ENCODE results near the gene GHRH. TPM values are rescaled to one million over a fixed set of nuclear protein-coding genes. Genes with fewer than 3 reads are reported as not detected.

The GHRH gene
- total RNA-seq, 1 experiment from 2014 or later, result not detected

DNA sequence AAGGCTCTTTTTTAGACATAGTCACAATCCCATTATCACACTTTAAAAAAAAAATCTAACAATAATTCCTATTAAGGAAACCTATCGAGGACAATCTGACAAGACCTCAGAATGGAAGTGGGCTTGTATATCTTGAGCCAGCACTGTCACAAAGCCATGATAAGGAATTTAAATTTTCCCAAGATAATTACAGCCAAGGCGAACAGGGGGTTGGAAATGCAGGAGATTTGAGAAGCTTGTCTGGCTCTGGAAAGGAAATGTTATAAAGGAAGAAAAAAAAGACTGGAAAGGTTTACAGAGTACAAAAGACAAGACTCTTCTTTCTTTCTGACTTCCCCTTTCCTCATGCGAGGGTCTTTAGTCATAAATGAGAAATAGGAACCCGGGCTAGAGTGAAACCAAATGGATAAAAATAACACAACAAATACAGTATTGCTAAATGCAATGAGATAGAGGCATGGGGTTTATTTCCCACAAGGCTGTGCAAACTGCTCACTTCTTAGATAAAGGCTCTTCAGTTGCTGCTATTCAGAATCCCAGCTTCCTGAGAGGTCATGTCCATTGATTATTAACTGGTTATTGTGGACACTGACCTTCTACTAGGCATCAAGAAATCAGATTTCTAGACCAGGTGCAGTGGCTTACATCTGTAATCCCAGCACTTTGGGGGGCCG, 13.4 kb upstream of the GHRH start:
- DNase-seq, result no peak
- H3K36me3 ChIP-seq, result no peaks in the 10 kb centered on the region
- H3K9me3 ChIP-seq, result 0 out of 2 replicates have a peak, but pooled peaks cover 1% of the 10 kb centered on the region
- H3K4me3 ChIP-seq, result no peak overlapping the region
- no peaks in the 10 kb centered on the region for H3K27me3 ChIP-seq

DNA sequence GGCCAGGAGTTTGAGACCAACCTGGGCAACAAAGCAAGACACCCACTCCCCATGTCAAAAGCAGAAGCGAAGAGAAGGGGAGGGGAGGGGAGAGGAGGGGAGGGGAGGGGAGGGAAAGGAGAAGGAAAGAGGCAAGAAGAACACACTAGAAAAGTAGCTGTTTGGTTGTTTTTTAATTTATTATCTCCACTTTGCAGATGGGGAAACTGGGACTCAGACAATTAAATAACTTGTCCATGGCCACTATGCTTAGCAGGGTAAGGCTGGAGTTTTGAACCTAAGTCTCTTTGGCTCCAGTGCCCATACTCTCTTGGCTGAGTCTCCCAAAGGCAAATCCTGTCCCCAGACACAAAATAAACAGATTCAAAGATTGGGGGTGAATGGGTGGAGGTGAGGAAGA, 12.4 kb upstream of the GHRH start:
- peaks cover 2% of the 10 kb centered on the region; the same call in 1 of the 2 replicates for H3K9me3 ChIP-seq
- no peak for DNase-seq
- H3K36me3 ChIP-seq, result no peaks in the 10 kb centered on the region
- H3K27me3 ChIP-seq, result no peaks in the 10 kb centered on the region
- H3K4me3 ChIP-seq, result no peak overlapping the region

DNA sequence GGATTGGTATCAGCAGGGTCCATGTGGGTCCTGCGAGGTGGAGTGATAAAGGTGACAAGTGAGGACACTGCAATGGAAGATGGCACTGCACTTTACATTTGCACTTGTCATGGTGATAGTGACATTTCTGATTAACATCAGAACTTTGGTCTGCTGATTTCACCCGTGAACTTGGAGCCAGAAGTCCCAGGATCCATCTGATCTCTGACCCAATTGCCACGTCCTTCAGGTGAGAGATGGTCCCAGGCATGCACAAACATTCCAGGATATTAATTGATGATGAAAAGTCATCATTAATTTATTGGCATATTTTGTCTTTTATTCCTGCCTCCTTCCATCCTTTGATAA, 9.8 kb upstream of the GHRH start:
- H3K27me3 ChIP-seq, result 0 out of 2 replicates have a peak, but pooled peaks cover 3% of the 10 kb centered on the region
- H3K4me3 ChIP-seq, result no peak overlapping the region
- H3K9me3 ChIP-seq, result peaks cover 2% of the 10 kb centered on the region; the same call in 1 of the 2 replicates
- no peak for DNase-seq
- H3K36me3 ChIP-seq, result no peaks in the 10 kb centered on the region

DNA sequence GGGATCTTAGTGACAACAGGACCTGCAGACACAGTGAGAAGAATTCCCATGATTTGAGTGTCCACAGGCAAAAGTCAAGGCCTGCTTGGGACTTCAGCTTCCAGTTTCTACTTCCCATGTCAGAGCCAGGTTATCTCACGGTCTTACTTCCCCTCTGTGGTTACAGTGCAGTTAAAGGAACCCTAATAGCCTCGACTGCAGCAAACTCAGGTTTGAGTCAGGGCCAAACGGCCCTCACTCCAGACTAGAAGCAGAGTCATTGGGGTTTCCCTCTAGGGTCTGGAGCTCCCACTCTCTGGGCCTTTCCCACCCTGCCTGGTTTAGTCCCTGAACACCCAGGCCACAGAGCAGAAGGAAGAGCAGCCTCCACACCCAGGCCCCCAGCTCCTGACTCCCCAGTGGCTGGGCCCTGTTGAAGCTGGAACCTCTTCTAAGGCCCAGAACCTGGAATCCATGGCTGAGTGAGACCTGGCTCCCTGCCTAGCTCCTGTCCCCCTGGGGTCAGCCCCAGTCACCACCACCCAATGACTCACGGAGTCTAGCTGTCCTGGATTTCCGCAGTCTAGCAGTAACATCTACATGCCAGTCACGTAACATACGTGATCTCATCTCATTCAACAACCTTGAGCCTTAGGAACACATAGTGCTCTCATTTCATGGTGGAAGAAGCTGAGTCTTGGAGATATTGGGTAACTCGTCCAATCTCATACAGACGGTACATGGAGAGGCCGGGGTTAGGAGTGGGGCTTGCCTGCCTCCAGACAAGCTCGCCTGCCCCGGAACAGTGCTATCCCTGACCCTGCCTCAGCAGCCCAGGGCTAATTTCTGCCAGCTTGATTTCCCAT, 9.2 kb upstream of the GHRH start:
- Histone ChIP-seq H3K36me3 (no peaks in the 10 kb centered on the region), H3K27me3 (peaks cover 3% of the 10 kb centered on the region; the same call in 1 of the 2 replicates), H3K9me3 (peaks cover 2% of the 10 kb centered on the region; the same call in 1 of the 2 replicates), H3K4me3 (no peak overlapping the region)
- DNase-seq, result no peak

DNA sequence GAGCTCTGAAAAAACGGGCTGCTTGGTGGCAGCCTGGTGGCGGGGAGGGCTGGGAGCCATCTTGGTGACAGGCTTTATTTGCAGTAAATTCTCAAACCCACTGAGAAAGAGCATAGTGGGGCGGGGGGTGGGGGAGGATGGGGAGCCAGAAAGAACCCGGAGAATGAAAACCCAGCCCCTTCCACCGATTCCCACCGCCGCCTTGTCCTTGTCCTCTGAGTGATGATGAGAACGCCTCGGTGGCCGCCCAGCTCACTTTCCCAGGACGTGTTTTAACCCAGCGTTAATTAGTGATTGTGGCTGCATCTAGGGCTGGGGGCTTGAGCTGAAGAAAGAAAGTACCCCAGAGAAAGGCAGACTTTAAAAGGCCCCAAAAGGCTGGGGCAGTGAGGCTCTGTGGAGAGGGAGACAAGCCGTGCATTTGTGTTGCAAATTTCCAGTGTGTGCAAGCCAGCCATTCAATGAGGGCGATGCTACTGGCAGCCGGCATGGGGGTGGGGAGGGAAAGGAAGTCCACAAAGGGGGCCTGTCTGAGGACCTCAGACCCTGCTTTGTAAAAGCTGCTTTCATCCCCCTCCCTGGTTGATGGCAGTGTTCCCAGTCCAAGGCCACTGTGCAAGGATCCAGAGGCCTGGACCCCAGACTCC, 6.2 kb upstream of the GHRH start:
- peaks cover 10% of the 10 kb centered on the region for H3K27me3 ChIP-seq
- H3K4me3 ChIP-seq, result no peak overlapping the region
- H3K36me3 ChIP-seq, result no peaks in the 10 kb centered on the region
- no peak for DNase-seq
- peaks cover 2% of the 10 kb centered on the region; the same call in 1 of the 2 replicates for H3K9me3 ChIP-seq

DNA sequence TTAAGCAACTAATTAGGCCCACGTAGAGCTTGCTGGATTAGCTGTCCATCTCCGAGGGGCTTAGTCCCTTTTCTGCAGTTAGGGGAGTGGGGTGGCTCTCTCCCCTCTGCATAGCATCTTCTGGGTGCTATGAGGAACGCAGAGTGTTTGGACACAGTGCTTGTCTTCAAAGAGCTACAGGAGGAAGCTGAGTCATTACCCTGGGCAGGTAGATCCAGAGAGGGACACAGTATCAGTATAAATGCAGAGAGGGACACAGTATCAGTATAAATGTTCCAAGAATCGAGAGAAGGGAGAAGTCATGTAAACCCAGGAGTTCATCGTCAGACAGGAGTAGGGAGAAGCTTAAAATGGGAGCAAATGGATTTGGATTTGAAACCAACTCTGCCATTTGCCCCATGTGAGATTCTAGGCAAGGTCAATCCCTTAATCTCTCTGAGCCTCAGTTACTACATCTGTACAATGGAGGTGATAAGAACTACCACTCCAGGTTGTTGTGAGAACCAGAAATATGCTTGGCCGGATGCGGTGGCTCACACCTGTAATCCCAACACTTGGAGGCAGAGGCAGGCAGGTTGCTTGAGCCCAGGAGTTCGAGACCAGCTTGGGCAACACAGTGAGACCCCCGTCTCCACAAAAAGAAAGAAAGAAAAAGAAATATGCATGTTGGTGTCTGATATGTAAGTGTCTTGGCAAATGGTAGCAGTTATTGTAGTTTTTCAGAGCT, 5.5 kb upstream of the GHRH start:
- H3K9me3 ChIP-seq, result peaks cover 2% of the 10 kb centered on the region; the same call in 1 of the 2 replicates
- H3K36me3 ChIP-seq, result no peaks in the 10 kb centered on the region
- peaks cover 17% of the 10 kb centered on the region for H3K27me3 ChIP-seq
- no peak for DNase-seq
- H3K4me3 ChIP-seq, result no peak overlapping the region

DNA sequence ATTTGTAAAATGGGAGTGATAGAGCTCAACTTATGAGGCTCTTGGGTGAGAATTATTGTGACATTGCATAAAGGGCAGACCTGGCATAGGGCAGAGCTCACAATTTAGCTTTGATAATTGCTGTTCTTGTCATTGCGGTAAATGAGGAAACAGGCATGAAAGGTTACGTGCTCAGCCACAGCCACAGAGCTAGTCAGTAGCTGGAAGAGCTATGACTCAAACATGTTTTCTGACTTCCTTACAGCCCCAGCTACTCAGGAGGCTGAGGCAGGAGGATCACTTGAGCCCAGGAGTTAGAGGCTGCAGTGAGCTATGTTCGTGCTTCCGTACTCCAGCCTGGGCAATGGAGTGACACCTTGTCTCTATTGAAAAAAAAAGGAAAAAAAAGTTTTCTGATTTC, 3.5 kb upstream of the GHRH start:
- Histone ChIP-seq H3K9me3 (peaks cover 2% of the 10 kb centered on the region; the same call in 1 of the 2 replicates), H3K4me3 (no peak overlapping the region), H3K36me3 (no peaks in the 10 kb centered on the region), H3K27me3 (peaks cover 35% of the 10 kb centered on the region)
- DNase-seq, result no peak

DNA sequence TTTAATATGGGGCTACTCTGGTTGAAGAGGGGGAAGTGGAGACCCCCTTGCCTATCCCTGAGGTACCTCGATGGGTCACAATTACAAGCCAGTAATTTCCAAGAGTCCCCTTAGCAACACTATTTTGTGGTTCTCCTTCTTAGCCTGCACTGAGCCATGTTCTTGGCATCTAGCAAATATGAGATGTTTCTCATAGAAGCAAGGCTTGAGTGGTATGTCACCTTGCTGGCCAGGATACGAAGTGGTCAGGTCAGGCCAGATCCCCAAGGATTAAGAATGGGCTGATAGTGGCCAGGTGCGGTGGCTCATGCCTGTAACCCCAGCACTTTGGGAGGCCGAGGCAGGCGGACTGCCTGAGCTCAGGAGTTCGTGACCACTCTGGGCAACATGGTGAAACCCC, 2.1 kb upstream of the GHRH start:
- DNase-seq, result no peak

DNA sequence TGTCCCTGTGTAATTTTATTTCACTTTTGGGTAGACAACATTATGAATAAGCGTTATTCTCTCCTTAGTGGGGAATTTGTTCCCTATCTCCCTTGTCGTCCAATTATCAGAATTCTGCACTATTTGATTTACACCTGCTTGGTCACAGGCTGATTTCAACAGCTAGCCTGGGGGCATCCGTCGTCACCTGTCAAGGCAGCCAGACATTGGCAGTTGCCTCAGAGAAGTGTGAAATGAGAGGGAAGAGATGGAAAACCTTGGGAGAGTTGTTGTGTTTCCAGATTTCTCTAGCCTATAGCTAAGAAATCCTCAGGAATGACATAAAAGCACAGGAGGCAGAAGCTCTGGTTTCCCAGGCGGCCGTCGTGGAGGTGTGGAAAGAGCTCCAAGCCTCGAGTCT, 891 bp upstream of the GHRH start:
- no peak for DNase-seq
- H3K36me3 ChIP-seq, result no peaks in the 10 kb centered on the region
- no peak overlapping the region for H3K4me3 ChIP-seq
- H3K9me3 ChIP-seq, result no peaks in the 10 kb centered on the region
- peaks cover 39% of the 10 kb centered on the region for H3K27me3 ChIP-seq

More for the DNA sequence above, 2.1 kb upstream of the GHRH start:
- Histone ChIP-seq H3K27me3 (peaks cover 39% of the 10 kb centered on the region), H3K36me3 (no peaks in the 10 kb centered on the region), H3K4me3 (no peak overlapping the region), H3K9me3 (no peaks in the 10 kb centered on the region)

DNA sequence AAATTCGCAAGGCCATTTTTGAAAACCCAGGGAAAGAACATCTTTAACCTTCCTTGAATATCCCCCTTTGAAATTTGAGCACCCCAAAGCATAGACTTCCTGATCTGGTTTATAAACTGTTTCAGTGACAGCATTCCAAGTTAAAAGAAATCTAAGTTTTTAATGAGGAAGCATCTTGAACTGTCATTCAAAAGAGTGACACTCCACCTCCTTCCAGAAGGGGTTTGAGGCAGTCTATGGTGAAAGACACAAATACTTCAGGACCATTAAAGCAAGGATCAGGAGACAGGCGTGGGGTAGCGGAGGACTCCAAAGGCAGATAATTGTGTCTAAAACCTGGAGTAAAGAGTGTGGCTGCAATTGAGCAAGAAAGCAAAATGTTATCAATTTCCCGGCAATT, 691 bp downstream of the GHRH start:
- DNase-seq, result no peak
- Histone ChIP-seq H3K4me3 (no peak overlapping the region), H3K9me3 (no peaks in the 10 kb centered on the region), H3K27me3 (peaks cover 36% of the 10 kb centered on the region), H3K36me3 (no peaks in the 10 kb centered on the region)

DNA sequence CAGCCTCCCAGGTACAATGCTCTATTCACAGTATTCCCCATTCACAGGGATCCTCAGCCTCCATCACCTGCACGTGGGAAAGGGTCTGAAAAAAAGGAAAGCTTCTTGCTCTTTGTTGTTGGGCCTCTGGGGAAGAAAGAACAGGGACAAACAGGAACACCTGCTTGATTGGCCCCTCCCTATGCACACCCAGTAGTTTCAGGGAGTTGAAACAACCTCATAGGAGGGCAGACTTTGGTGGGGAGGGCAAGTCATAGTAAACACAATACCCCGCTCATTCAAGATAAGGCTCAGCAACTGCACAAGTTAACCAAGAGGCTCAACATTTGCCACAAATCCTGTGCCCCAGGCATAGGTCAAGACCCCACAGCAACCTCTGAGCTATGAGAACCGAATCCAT, 1.7 kb downstream of the GHRH start:
- no peaks in the 10 kb centered on the region for H3K9me3 ChIP-seq
- DNase-seq, result no peak
- H3K4me3 ChIP-seq, result no peak overlapping the region
- H3K27me3 ChIP-seq, result peaks cover 38% of the 10 kb centered on the region
- H3K36me3 ChIP-seq, result no peaks in the 10 kb centered on the region

DNA sequence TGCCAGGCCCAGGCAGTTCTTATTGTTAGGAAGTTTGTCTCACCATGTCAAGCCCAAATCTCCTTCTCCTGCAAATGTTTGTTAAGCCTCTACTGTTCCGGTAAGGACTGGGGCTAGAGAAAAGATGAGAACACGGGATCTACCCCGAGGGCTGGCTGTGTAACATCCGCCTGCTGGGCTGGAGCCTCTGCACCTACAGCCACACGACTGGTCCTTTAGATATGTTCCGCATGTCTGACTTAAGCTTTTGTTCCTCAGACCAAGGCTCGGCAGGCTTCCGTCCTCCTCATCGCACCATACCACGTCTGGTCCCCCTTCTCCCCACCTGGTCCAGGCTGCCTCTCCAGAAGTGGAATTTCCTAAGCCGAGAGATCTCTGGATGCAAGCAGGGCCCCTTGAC, 2.6 kb downstream of the GHRH start:
- Histone ChIP-seq H3K9me3 (peaks cover 2% of the 10 kb centered on the region; the same call in 1 of the 2 replicates), H3K36me3 (no peaks in the 10 kb centered on the region), H3K27me3 (peaks cover 38% of the 10 kb centered on the region), H3K4me3 (no peak overlapping the region)
- no peak for DNase-seq

DNA sequence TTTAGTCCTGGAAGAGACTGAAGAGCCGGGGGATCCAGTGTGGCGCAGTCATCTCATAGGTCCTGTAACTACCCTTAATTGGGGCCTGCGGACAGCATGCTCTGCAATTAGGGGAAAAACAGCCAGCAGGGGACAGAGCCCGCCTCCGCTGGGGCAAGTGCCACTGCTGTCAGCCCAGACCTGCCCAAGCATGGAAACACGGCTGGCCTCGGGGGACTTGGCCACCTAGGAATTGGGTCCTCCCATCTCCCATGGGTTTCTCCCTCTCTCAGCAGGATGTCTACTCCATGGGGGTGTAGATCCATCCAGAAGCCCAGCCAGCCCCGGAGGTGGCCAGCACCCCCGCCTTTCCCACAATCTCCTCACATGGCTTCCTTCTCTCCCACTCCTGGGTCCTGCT, 3.6 kb downstream of the GHRH start:
- Histone ChIP-seq H3K27me3 (peaks cover 33% of the 10 kb centered on the region), H3K9me3 (peaks cover 2% of the 10 kb centered on the region; the same call in 1 of the 2 replicates), H3K4me3 (no peak overlapping the region), H3K36me3 (no peaks in the 10 kb centered on the region)
- no peak for DNase-seq

DNA sequence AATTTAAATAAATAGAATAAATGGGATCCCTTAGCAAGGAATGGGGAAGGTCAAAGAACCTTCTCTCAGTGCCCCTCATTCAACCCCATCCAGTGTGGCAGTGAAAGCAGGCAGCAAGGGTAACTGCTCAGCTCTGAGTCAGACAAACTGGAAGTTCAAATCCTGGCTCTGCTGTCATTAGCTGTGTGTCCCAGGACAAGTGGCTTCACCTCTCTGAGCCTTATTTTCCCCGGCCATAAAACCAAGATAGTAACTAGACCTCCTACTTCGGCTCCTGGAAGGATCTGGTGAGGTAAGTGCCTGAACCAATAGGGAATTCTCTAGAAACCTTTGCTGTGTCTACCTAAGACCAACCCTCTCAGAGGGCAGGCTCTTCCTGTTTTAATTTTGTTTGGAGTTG, 4.1 kb downstream of the GHRH start:
- Histone ChIP-seq H3K27me3 (peaks cover 28% of the 10 kb centered on the region), H3K36me3 (no peaks in the 10 kb centered on the region), H3K4me3 (no peak overlapping the region), H3K9me3 (peaks cover 2% of the 10 kb centered on the region; the same call in 1 of the 2 replicates)
- no peak for DNase-seq

DNA sequence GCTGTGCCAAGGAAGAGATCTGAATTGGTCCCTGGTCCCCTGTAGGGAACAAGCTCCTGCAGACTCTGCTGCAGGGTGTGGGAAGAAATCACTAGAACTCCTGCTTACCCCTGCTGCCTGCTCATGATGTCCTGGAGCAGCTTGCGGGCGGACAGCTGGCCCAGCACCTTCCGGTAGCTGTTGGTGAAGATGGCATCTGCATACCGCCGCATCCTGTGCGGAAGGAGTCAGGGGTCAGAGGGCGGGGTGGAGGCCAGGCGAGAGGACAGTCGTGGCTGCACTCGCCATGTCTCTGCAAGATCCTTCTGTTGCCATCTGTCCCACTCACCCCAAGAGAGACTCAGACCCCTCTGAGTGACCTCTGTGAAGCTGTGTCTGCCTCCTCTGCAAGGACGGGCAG, 5.3 kb downstream of the GHRH start:
- H3K36me3 ChIP-seq, result no peaks in the 10 kb centered on the region
- H3K27me3 ChIP-seq, result peaks cover 16% of the 10 kb centered on the region
- DNase-seq, result no peak
- no peak overlapping the region for H3K4me3 ChIP-seq
- peaks cover 2% of the 10 kb centered on the region; the same call in 1 of the 2 replicates for H3K9me3 ChIP-seq

DNA sequence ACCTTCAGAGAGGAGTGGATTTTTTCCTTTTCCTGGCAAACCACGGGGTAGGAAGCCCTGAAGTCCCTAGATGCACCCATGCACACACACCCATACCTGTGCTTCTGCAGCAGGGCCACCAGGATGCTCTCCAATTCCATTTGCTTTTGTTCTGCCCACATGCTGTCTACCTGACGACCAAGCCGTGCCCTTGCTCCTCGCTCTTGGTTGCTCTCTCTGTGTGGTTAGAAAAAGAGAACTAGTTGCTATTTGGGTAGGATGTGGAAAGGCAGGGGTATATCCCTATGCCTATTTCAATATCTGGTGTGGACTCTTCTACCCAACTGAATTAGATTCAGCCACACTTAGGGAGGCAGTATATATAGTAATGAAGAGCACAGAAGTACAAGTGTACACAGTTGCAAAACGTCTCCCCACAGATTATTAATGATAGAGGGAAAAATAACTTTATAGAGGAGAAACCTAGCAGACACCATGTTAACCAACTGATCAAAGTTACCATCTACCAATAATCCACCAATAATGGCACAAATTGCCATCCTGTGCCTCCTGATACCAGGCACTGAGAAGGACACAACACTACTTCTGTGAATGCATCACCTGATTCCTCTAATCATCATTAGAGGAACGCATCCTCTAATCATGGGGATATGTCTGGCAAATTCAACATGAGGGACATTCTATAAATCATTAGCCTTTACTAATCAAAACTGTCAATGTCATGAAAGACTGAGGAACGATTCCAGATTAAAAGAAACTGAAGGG, 7.3 kb downstream of the GHRH start:
- DNase-seq, result no peak
- Histone ChIP-seq H3K36me3 (no peaks in the 10 kb centered on the region), H3K4me3 (no peak overlapping the region), H3K27me3 (peaks cover 2% of the 10 kb centered on the region; the same call in 1 of the 2 replicates), H3K9me3 (peaks cover 2% of the 10 kb centered on the region; the same call in 1 of the 2 replicates)
